GM13976 (cell line): ENCODE results near the gene DNAH8.

ENCODE experiments used
- DNase-seq: peaks from one replicate; pipeline ENCODE4 v3.0.0; 2012; ENCODE audit warnings: low spot score
- in situ Hi-C: fragments of 300-500 bp; cut with MboI; formaldehyde crosslinking; loops from one replicate; pipeline ENCODE4 v1.12.0; 2022; ENCODE audit warnings: low sequenced_read_pairs, mixed read lengths, inconsistent platforms; ENCODE audit not compliant: unreplicated experiment
- TF ChIP-seq, protein P1 (sequence below): IDR thresholded peaks from 2 replicates; pipeline ENCODE4 v1.5.1; 2012; ENCODE audit warnings: borderline replicate concordance, mild to moderate bottlenecking; ENCODE audit not compliant: insufficient read depth; ENCODE audit errors: extremely low read depth, missing control alignments, control extremely low read depth

Gene DNAH8

DNA sequence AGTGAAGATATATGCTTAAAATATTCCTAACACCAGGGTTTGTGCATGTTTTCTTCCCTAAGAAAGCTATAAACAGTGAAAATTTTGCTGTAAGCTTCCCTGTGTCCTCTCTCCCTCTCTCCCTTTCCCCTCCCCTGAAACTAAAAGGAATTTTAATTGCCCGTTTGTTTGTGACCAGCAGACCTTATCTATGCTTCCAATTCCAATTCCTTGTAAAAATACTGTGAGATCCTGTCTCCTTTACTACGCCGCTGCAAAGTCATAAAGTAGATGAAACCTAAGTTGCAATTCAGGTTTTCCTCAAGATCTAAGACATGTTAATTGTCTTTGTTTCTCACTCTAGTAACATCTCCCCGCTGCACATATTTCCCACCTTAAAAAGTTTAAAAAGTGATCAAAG lies 82.3 kb downstream of the DNAH8 start:
- DNase-seq: no peak
- TF ChIP-seq, protein P1, sequence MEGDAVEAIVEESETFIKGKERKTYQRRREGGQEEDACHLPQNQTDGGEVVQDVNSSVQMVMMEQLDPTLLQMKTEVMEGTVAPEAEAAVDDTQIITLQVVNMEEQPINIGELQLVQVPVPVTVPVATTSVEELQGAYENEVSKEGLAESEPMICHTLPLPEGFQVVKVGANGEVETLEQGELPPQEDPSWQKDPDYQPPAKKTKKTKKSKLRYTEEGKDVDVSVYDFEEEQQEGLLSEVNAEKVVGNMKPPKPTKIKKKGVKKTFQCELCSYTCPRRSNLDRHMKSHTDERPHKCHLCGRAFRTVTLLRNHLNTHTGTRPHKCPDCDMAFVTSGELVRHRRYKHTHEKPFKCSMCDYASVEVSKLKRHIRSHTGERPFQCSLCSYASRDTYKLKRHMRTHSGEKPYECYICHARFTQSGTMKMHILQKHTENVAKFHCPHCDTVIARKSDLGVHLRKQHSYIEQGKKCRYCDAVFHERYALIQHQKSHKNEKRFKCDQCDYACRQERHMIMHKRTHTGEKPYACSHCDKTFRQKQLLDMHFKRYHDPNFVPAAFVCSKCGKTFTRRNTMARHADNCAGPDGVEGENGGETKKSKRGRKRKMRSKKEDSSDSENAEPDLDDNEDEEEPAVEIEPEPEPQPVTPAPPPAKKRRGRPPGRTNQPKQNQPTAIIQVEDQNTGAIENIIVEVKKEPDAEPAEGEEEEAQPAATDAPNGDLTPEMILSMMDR: no peak
- in situ Hi-C loops: no loop called here

DNA sequence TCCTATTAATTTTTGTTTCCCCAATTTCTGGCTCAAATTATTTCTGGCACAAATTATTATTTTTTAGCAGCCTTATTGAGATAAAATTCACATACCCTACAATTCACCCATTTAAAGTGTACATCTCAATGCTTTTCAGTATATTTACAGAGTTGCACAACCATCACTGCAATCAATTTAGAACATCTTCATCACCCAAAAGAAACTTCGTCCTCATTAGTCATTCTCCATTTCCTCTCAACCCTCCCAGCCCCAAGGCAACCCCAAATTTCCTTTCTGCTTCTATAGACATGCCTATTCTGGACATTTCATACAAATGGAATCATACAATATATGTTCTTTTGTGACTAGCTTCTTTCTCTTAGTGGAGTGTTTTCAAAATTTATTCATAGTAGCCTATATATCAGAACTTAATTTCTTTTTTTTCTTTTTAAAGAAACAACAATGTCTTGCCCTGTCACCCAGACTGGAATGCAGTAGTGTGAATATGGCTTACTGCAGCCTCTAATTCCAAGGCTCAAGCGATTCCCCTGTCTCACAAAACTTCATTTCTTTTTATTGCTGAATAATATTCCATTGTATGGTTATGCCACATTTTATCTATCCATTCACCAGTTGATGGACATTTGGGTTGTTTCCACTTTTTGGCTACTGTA lies 84.5 kb downstream of the DNAH8 start:
- TF ChIP-seq, protein P1: no peak
- DNase-seq: no peak
- in situ Hi-C loops: no loop called here

DNA sequence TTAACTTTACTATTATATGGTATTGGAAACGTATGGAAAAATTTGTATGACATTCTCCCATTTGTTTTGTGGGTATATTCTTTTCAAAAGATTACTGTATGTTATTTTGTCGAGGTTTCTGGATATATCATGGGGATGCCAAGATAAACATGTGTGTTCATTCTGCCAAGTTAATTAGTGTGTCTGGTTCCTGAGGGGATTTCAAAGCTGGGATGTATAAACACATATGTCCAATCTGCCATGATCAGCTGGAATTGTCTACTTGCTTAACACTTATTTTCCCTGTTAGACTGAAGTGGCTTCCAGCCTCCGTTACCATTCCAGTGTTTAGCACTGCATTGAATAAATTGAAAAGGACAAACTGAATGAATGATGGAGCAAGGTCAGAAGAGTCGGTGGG lies 86.2 kb downstream of the DNAH8 start:
- TF ChIP-seq, protein P1: no peak
- in situ Hi-C loops: no loop called here
- no peak for DNase-seq

DNA sequence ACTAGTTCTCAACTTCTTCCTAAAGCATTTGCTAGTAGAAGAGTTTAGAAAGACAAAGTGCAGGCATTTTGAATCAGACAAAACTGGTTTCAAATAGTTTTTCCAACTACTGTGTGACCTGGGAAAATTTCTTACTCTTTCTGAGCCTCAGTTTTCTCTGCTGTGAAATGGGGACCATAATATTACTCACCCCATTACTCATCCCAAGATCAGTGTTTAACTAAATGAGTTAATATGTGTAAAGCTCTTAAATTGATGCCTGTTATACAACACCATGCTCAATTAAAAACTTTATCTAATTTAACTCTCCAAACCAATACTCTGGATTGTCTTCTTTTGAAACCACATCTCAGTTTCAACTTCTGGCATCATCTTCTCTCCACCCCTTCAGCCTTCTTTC lies 87.4 kb downstream of the DNAH8 start:
- TF ChIP-seq, protein P1: no peak
- in situ Hi-C loops: no loop called here
- no peak for DNase-seq

DNA sequence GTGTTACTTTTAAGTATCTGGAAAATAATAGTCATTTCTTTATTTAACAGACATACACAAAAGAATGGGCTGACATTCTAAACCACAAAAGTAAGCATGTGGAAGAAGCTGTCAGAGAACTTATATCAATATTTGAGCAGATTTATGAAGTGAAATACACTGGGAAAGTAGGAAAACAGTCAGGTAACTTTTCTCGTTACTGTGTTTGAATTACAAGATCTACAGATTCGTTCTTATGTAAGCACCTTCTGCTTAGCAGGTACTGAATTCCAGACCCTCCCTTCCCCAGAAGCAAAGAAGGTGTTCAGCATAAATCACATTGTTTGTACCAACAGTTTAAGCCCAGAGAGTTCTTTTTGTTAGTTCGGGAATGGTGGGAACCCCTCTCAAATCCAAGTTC lies 88.0 kb downstream of the DNAH8 start:
- in situ Hi-C loops: no loop called here
- TF ChIP-seq, protein P1: no peak
- DNase-seq: no peak

DNA sequence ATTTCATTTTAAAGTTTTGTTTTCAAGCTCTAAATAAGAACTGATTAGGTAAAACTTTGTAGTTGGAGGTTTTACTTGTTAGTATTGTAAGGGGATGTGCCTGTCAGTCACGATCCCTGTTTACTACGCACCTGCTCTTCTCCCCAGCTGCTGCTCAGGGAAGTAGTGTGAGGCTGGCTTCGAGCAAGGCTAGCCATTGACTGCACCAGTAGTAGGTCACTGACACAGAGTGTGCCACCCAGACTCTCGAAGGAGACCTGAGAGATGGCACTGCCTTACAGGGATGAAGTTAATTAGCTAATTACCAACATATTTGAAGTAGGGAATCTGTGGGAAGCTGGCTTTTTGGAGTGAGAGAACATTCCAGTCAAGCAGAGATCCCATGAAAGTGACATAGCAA lies 89.2 kb downstream of the DNAH8 start:
- DNase-seq: no peak

More for the DNA sequence above, 89.2 kb downstream of the DNAH8 start:
- TF ChIP-seq, protein P1: no peak
- in situ Hi-C loops: no loop called here
